Smooth muscle cell (in vitro differentiated cells): ENCODE results near the gene LOXL3. TPM values are rescaled to one million over a fixed set of nuclear protein-coding genes. Genes with fewer than 3 reads are reported as not detected.
A peak's percentile ranks its signal among the peaks of the same experiment; 100 is the strongest.

Experiments used
- DNase-seq: peaks from one replicate; lab custom pipeline; 2025; ENCODE audit not compliant: unreplicated experiment; lab: John Stamatoyannopoulos, UW
- H2AFZ ChIP-seq: fragments of 200-600 bp; sonication (generic); 2 replicates; pipeline ENCODE4 v1.6.0; 2016; ENCODE audit warnings: antibody characterized with exemption, low read depth, mild to moderate bottlenecking
- H3F3A ChIP-seq: fragments of 200-600 bp; sonication (generic); 2 replicates; pipeline ENCODE4 v1.6.0; 2017; ENCODE audit warnings: antibody characterized with exemption, low read depth
- H3K27ac ChIP-seq: fragments of 200-600 bp; sonication (generic); 2 replicates; pipeline ENCODE4 v1.5.1; 2016; ENCODE audit warnings: low read depth, mild to moderate bottlenecking
- H3K27me3 ChIP-seq: fragments of 200-600 bp; sonication (generic); 2 replicates; pipeline ENCODE4 v1.6.1; 2016; ENCODE audit warnings: low read depth, mild to moderate bottlenecking
- H3K36me3 ChIP-seq: fragments of 200-600 bp; sonication (generic); 2 replicates; pipeline ENCODE4 v1.5.1; 2016; ENCODE audit warnings: low read depth
- H3K4me1 ChIP-seq: fragments of 200-600 bp; sonication (generic); 2 replicates; pipeline ENCODE4 v1.5.1; 2016; ENCODE audit warnings: low read depth
- H3K4me2 ChIP-seq: fragments of 200-600 bp; sonication (generic); 2 replicates; pipeline ENCODE4 v1.6.0; 2016; ENCODE audit warnings: mild to moderate bottlenecking
- H3K4me3 ChIP-seq: fragments of 200-600 bp; sonication (generic); 2 replicates; pipeline ENCODE4 v1.5.1; 2016; ENCODE audit warnings: mild to moderate bottlenecking
- H3K79me2 ChIP-seq: fragments of 200-600 bp; sonication (generic); 2 replicates; pipeline ENCODE4 v1.6.0; 2016; ENCODE audit warnings: low read depth, mild to moderate bottlenecking
- H3K9ac ChIP-seq: fragments of 200-600 bp; sonication (generic); 2 replicates; pipeline ENCODE4 v1.6.0; 2016; ENCODE audit warnings: low read depth
- H3K9me3 ChIP-seq: fragments of 200-600 bp; sonication (generic); replicated peaks from 2 replicates; pipeline ENCODE4 v1.5.1; 2016; ENCODE audit warnings: low read depth
- H4K20me1 ChIP-seq: fragments of 200-600 bp; sonication (generic); 2 replicates; pipeline ENCODE4 v1.6.0; 2016; ENCODE audit warnings: low read depth
- WGBS: methylation state at CpG from one replicate; pipeline ENCODE4 v1.1.7; 2016; ENCODE audit warnings: low lambda C conversion rate; 5-methylcytosine and 5-hydroxymethylcytosine counted together
- polyA plus RNA-seq: library from polyadenylated mRNA; unstranded; fragments of >200 nt; fragmentation: Nextera tagmentation; extraction: Ambion mirVana; gene quantifications from 2 replicates; pipeline ENCODE4 v1.2.1, GENCODE V29; 2016
- total RNA-seq: library from RNA; depleted of rRNA; stranded (reverse); fragments of >200 nt; gene quantifications from 2 replicates; pipeline ENCODE4 v1.2.3, GENCODE V29; 2014
- TF ChIP-seq, protein P1 (sequence below): fragments of 200-600 bp; sonication (generic); IDR thresholded peaks from 2 replicates; pipeline ENCODE4 v1.5.1; 2017; ENCODE audit warnings: borderline replicate concordance, mild to moderate bottlenecking, antibody characterized with exemption; ENCODE audit not compliant: insufficient read depth, poor library complexity, severe bottlenecking

LOXL3 gene
- total and polyA plus RNA-seq, 2 experiments from 2014 or later: 123 to 190 TPM

DNA sequence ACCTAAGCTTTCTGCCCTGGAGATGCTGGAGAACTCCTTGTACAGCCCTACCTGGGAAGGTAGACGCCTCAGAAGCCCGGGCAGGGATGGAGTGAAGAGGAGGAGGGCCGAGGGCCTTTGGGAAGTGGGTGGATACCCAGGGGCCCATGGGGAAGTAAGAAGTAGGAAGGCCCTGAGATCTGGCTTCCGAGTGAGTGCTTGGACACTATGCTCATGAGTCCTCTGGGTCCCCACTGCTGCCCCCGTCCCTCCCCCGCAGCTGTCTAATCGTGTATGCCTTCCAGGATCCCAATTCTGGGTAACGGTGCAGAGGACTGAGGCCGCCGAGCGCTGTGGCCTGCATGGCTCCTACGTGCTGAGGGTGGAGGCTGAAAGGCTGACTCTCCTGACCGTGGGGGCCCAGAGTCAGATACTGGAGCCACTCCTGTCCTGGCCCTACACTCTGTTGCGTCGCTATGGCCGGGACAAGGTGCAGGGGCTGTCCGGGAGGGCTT is 1.9 kb upstream of the LOXL3 start:
- Histone ChIP-seq H3K4me1 (peaks cover 10% of the 10 kb centered on the region), H3K9me3 (no peaks in the 10 kb centered on the region), H4K20me1 (peaks cover 22% of the 10 kb centered on the region), H3K4me2 (peak overlapping the region; percentile 98), H3K27ac (no peak overlapping the region), H3K27me3 (no peaks in the 10 kb centered on the region), H2AFZ (no peak overlapping the region), H3K36me3 (no peaks in the 10 kb centered on the region), H3K4me3 (peak overlapping the region; percentile 80), H3K79me2 (peaks cover 42% of the 10 kb centered on the region), H3F3A (peaks cover 13% of the 10 kb centered on the region), H3K9ac (no peak overlapping the region)
- no peak for DNase-seq
- TF ChIP-seq, protein P1, sequence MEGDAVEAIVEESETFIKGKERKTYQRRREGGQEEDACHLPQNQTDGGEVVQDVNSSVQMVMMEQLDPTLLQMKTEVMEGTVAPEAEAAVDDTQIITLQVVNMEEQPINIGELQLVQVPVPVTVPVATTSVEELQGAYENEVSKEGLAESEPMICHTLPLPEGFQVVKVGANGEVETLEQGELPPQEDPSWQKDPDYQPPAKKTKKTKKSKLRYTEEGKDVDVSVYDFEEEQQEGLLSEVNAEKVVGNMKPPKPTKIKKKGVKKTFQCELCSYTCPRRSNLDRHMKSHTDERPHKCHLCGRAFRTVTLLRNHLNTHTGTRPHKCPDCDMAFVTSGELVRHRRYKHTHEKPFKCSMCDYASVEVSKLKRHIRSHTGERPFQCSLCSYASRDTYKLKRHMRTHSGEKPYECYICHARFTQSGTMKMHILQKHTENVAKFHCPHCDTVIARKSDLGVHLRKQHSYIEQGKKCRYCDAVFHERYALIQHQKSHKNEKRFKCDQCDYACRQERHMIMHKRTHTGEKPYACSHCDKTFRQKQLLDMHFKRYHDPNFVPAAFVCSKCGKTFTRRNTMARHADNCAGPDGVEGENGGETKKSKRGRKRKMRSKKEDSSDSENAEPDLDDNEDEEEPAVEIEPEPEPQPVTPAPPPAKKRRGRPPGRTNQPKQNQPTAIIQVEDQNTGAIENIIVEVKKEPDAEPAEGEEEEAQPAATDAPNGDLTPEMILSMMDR: no peak
- 58% methylated on average over 17 of the region's 17 CpGs for WGBS

DNA sequence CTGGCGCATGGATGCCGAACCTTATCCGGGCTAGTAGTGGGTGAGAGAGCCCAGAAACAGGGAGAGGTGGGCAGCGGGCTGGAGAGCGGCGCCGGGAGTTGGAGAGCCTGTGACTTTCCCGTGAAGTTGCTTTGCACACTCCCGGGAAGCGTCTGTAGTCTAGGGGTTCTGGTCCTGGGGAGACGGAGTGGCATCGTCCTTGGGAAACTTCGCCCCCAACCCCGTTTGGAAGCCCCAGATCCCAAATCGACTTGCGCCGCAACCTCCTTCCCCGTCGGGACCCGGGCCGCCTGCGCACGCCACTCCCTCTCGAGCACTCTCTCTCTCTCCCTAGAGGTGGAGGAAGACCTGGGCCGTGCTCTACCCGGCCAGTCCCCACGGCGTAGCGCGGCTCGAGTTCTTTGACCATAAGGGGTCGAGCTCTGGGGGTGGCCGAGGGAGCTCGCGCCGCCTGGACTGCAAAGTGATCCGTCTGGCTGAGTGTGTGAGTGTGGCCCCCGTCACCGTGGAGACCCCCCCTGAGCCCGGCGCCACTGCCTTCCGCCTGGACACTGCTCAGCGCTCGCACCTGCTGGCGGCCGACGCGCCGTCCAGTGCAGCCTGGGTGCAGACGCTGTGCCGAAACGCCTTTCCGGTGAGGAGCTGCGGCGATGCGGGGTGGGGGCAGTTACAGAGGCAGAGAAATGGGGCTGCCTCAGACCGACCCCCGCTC is 1.2 kb upstream of the LOXL3 start:
- TF ChIP-seq, protein P1: no peak
- H4K20me1 ChIP-seq: peaks cover 29% of the 10 kb centered on the region
- DNase-seq: no peak
- H3K4me3 ChIP-seq: peak overlapping the region; percentile 80
- H2AFZ ChIP-seq: peak overlapping the region; percentile 89
- H3F3A ChIP-seq: peaks cover 13% of the 10 kb centered on the region
- H3K27ac ChIP-seq: peak overlapping the region; percentile 81
- no peaks in the 10 kb centered on the region for H3K36me3 ChIP-seq
- WGBS: 2% methylated on average over 58 of the region's 58 CpGs
- no peaks in the 10 kb centered on the region for H3K9me3 ChIP-seq
- H3K4me1 ChIP-seq: peaks cover 13% of the 10 kb centered on the region
- peaks cover 47% of the 10 kb centered on the region for H3K79me2 ChIP-seq
- H3K9ac ChIP-seq: peak overlapping the region; percentile 91
- H3K4me2 ChIP-seq: peak overlapping the region; percentile 98
- H3K27me3 ChIP-seq: no peaks in the 10 kb centered on the region

DNA sequence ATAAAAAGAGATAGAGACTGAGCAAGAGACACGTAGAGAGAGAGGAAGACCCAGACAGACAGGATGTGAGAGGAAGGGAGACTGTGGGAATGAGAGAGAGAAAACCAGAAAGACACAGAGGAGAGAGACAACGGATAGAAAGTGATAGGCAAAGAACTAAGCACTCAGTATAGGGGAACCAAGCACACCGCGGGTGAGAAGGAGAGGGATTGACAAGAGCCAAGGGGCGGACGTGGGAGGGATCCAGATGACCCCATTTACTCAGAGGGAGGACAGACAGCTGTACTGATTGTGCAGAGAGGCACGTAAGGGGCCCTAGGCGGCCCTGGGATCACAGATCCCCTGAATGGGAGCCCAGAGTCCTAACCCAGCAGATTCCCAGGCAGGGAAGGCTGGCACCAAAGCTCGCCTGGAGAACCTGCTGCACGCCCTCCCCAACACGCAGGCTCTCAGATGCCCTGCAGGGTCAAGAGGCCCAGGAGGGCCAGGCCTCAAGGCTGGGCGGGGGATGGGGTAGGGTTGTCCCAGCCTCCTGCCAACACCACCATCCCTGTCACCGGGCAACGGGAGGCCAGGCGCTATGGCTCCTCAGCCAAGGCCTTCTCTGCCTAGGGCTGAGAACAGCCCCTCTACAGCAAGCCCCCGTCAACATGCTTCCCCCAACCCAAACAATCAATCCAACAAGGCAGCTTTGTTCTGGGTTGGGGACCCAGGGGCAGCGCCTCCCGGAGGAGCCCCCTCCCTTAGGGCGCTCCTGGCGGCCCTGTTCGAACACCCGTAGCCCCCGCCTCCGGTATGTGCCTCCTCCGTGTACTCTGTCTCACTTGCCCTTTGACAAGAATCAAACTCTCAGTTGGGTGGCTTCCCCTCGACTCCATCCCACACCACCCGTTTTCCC is 579 bp downstream of the LOXL3 start:
- Histone ChIP-seq H3K79me2 (peaks cover 48% of the 10 kb centered on the region), H4K20me1 (peaks cover 43% of the 10 kb centered on the region), H3K9ac (peak overlapping the region; percentile 91), H3K36me3 (no peaks in the 10 kb centered on the region), H3K4me3 (peak overlapping the region; percentile 80), H3K4me1 (peaks cover 27% of the 10 kb centered on the region), H3F3A (peaks cover 13% of the 10 kb centered on the region), H3K27ac (peak overlapping the region; percentile 81), H2AFZ (no peak overlapping the region), H3K27me3 (no peaks in the 10 kb centered on the region), H3K9me3 (no peaks in the 10 kb centered on the region), H3K4me2 (peak overlapping the region; percentile 98)
- 11% methylated on average over 25 of the region's 27 CpGs for WGBS
- DNase-seq: no peak
- TF ChIP-seq, protein P1: no peak
